NT2/D1 (cell line): ENCODE results near the gene DSCAML1.

Experiments used
- DNase-seq: peaks from one replicate; pipeline ENCODE4 v3.0.0-alpha.2; 2011; ENCODE audit warnings: low read depth, low spot score
- H3K27me3 ChIP-seq: 2 replicates; pipeline ENCODE4 v1.6.0; 2011; ENCODE audit warnings: mild to moderate bottlenecking; ENCODE audit not compliant: insufficient read length, insufficient read depth
- H3K36me3 ChIP-seq: 2 replicates; pipeline ENCODE4 v1.6.1; 2011; ENCODE audit warnings: mild to moderate bottlenecking, low read length, mixed read lengths; ENCODE audit not compliant: insufficient read depth, insufficient read length
- H3K4me1 ChIP-seq: 2 replicates; pipeline ENCODE4 v1.5.1; 2011; ENCODE audit not compliant: insufficient read depth, insufficient read length
- H3K4me3 ChIP-seq: 2 replicates; pipeline ENCODE4 v1.5.1; 2011; ENCODE audit warnings: low read depth; ENCODE audit not compliant: insufficient read length
- H3K9ac ChIP-seq: 2 replicates; pipeline ENCODE4 v1.6.0; 2011; ENCODE audit warnings: low read depth; ENCODE audit not compliant: insufficient read length
- H3K9me3 ChIP-seq: 2 replicates; pipeline ENCODE4 v1.5.1; 2011; ENCODE audit warnings: mild to moderate bottlenecking, low read length; ENCODE audit not compliant: insufficient read depth
- SUZ12 ChIP-seq: IDR thresholded peaks from 2 replicates; pipeline ENCODE4 v1.6.1; 2011; ENCODE audit not compliant: insufficient read length, insufficient read depth; ENCODE audit errors: extremely low read depth
- YY1 ChIP-seq: IDR thresholded peaks from 2 replicates; pipeline ENCODE4 v1.6.1; 2011; ENCODE audit not compliant: insufficient read length, insufficient read depth
- ZNF274 ChIP-seq: IDR thresholded peaks from 2 replicates; pipeline ENCODE4 v1.6.1; 2011; ENCODE audit warnings: mild to moderate bottlenecking, low read depth, low read length

The DSCAML1 gene

GRCh38 chr11:117510646-117511045 is 286.4 kb downstream of the DSCAML1 start:
- Histone ChIP-seq H3K27me3 (no peaks in the 10 kb centered on the region), H3K4me3 (no peak overlapping the region), H3K9ac (no peak overlapping the region), H3K36me3 (no peaks in the 10 kb centered on the region), H3K4me1 (peaks cover 11% of the 10 kb centered on the region), H3K9me3 (no peaks in the 10 kb centered on the region)
- TF ChIP-seq YY1 (no peak), ZNF274 (no peak), SUZ12 (no peak)
- DNase-seq = no peak

- Histone ChIP-seq H3K4me1 (peaks cover 16% of the 10 kb centered on the region), H3K36me3 (no peaks in the 10 kb centered on the region), H3K9ac (no peak overlapping the region), H3K27me3 (no peaks in the 10 kb centered on the region), H3K9me3 (no peaks in the 10 kb centered on the region), H3K4me3 (no peak overlapping the region)
- no peak for TF ChIP-seq YY1
- no peak for DNase-seq
These were observed 287.5 kb downstream of the DSCAML1 start for GRCh38 chr11:117509543-117509942.

DNA sequence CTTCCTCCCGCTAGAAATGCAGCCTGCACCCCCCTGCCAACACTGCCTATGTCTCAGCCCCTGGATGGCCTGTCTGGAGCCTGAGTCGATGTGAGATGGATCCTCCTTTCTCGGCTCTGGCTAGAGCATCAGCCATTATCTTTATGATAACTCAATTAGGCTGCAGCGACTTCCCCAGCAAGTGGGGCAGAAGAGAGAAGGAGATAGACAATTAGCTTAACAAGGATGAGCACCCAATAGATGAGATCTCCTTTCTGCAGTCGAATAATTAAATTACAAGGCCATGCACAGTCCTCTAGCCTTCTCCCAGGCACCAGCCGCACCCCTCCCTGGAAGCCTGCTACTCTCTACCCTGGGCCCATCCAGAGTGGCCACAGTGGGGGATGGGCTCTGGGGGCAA is 290.0 kb downstream of the DSCAML1 start:
- DNase-seq = no peak
- TF ChIP-seq ZNF274 = no peak
- TF ChIP-seq SUZ12 = no peak
- no peak for TF ChIP-seq YY1
- no peak overlapping the region for H3K9ac ChIP-seq
- H3K36me3 ChIP-seq = no peaks in the 10 kb centered on the region
- peaks cover 10% of the 10 kb centered on the region for H3K4me1 ChIP-seq
- H3K4me3 ChIP-seq = no peak overlapping the region
- no peaks in the 10 kb centered on the region for H3K27me3 ChIP-seq
- H3K9me3 ChIP-seq = no peaks in the 10 kb centered on the region

DNA sequence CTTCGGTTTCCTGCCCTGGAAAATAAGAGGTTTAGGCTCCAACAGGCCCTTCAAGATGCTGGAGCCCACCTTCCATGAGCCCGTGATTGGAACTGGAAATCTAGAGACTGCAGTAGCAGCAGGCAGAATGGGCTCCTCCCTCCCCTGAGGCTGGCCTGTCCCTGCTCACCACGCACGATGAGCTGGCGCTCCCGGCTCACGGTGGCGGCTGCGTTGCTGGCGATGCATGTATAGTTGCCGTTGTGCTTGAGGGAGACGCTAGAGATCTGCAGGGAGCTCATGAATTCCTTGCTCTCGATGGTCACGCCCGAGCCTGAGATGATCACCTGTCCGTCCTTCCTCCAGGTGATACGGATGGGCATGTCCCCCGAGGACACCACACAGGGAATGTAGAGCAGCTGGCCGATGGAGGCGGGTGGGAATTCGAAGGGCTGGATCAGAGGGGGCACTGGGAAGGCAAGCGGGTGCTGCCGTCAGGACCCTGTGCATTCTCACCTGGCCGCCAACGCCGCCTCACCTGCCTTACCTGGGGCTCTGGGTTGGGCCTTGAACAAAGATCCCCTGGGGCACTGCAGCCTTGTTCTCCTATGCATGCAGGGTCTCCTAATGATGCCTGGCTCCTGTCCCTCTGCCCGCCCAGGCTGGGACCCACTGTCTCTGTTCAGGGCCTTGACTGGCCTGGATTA is 291.6 kb downstream of the DSCAML1 start:
- Histone ChIP-seq H3K27me3 (no peaks in the 10 kb centered on the region), H3K4me1 (peaks cover 8% of the 10 kb centered on the region), H3K36me3 (no peaks in the 10 kb centered on the region), H3K4me3 (no peak overlapping the region), H3K9me3 (no peaks in the 10 kb centered on the region), H3K9ac (no peak overlapping the region)
- TF ChIP-seq ZNF274 (no peak), YY1 (no peak), SUZ12 (no peak)
- DNase-seq = no peak

- Histone ChIP-seq H3K27me3 (no peaks in the 10 kb centered on the region), H3K36me3 (no peaks in the 10 kb centered on the region), H3K9ac (no peak overlapping the region), H3K4me1 (peaks cover 8% of the 10 kb centered on the region), H3K9me3 (no peaks in the 10 kb centered on the region), H3K4me3 (no peak overlapping the region)
- TF ChIP-seq YY1 (no peak), SUZ12 (no peak), ZNF274 (no peak)
- DNase-seq = no peak
These were observed 294.3 kb downstream of the DSCAML1 start for GRCh38 chr11:117502779-117503100.

DNA sequence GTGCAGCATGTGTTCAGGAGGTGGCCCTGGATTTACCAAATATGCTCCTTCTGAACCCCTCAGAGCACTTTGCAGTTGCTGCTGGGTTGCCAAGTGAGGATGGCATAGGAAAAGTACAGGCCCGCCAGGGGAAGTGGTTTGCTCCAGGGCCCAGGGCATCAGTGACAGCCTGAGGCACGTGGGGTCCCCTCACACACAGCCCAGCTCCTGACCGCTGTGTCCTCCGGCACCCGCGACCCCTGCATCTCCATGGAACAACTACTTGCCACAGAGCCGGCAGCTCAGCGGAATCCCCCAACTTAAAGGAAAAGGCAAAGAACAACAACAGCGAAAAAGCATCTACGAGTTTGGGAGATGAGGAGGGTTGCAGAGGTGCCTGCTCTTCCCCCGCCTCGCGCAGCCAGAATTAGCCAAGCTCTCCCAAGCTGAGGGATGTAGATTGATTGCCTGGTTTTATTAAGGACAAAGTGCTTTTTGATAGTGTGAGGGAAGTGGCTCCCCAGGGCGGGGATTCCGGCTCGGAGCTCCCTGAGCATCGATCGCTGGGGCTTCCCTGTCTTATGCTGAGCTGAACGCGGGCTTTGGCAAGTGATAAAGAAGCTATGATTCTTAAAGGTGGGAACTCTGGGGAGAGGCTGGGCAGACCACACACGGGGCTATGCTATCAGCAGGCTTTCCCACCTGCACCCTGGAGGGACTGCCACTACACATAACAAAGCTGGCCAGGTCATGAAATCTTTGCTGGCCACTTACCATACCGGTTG is 294.8 kb downstream of the DSCAML1 start:
- H3K9me3 ChIP-seq = no peaks in the 10 kb centered on the region
- no peaks in the 10 kb centered on the region for H3K36me3 ChIP-seq
- H3K4me3 ChIP-seq = no peak overlapping the region
- DNase-seq = no peak
- no peak overlapping the region for H3K9ac ChIP-seq
- H3K27me3 ChIP-seq = no peaks in the 10 kb centered on the region
- H3K4me1 ChIP-seq = peaks cover 8% of the 10 kb centered on the region
- TF ChIP-seq YY1 (no peak), SUZ12 (no peak), ZNF274 (no peak)

DNA sequence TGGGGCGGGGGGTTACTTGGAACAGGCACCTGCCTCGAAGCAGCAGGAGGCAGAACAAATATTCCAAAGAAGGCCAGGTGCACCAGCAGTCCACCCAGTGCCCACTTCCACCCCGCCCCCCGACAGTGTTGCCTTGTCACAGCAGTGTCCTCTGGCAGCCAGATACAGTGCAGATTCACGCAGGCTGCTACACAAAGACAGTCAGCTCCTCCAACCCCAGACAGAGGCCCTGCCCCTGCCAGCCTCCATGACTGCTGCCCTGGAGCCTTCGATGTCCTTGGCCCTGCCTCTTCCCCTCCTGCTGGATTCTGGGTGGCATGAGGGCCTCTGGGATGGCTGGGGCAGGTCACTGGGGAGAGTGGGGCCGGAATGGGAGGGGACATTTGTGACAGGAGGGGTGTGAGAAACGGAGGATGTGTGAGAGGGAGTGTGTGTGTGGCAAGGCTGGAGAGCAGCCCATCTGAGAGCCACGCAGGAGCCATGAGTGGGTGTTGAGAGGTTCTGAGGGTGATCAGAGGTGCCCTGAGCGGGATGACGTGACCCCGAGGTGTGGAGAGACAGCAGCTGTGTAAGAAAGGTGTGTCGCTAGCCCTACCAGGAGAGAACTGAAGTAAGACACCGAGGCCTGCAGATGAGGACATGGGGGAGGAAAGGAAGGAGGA is 295.6 kb downstream of the DSCAML1 start:
- DNase-seq = no peak
- no peak overlapping the region for H3K4me3 ChIP-seq
- H3K9ac ChIP-seq = no peak overlapping the region
- no peaks in the 10 kb centered on the region for H3K36me3 ChIP-seq
- no peaks in the 10 kb centered on the region for H3K27me3 ChIP-seq
- H3K4me1 ChIP-seq = peaks cover 8% of the 10 kb centered on the region
- TF ChIP-seq ZNF274 = no peak
- no peak for TF ChIP-seq SUZ12
- TF ChIP-seq YY1 = no peak
- no peaks in the 10 kb centered on the region for H3K9me3 ChIP-seq
